ENCODE results near the gene SLC29A1.
"Not testable (repeated sequence)": the region's sequence is repeated elsewhere in the genome, so short reads cannot be mapped to it uniquely, and the experiment has no call there.

The SLC29A1 gene

DNA sequence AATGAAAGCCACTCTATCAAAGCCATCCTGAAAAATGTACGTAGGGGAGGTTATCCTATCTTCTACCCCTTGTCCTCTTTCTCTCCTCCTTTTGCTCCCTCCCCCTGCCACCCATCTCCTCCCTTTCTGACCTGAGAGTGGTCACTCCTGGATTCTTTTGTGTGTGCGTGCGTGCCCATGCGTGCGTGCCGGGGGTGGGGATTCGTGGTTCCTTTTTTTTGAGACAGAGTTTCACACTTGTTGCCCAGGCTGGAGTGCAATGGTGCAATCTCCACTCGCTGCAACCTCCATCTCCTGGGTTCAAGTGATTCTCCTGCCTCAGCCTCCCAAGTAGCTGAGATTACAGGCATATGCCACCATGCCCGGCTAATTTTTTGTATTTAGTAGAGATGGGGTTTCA, 8.0 kb downstream of the SLC29A1 start:
- H3K9me3 ChIP-seq; DNase-seq (ENCODE audit: low spot score in 2 of 2); H3K27me3 ChIP-seq (ENCODE audit: low read depth); H3K4me3 ChIP-seq; H3K4me1 ChIP-seq; in situ Hi-C loops (cut with MboI; ENCODE audit: low sequenced_read_pairs): not testable (repeated sequence)
- peaks cover 75% of the 10 kb centered on the region for H3K36me3 ChIP-seq (replicated peaks)

DNA sequence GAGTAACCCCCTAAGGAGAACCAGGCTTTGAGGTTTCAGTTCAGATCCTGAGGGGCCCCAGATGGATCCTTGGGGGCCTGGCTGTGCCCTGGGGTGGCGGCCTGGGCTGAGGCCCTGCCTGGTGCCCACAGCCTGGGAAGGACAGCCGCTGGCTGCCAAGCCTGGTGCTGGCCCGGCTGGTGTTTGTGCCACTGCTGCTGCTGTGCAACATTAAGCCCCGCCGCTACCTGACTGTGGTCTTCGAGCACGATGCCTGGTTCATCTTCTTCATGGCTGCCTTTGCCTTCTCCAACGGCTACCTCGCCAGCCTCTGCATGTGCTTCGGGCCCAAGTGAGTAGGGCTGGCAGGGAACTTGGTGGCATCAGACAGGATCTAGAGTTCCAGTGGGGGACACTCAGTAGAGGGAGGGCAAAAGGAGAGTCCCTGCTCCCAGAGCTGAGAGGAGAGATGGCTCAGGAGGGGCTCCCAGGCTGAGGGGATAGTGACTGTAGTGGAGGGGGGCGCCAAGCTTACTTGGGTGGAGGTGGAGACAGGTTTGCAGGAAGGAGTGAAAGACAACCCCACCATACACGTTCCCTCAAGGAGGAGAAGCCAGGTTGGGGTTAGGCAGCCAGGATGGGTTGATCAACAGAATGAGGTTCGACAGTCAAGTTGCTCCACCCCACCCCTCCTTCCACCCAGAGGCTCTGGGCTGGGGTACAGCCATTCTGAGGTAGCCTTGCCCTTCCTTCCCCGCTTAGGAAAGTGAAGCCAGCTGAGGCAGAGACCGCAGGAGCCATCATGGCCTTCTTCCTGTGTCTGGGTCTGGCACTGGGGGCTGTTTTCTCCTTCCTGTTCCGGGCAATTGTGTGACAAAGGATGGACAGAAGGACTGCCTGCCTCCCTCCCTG, 9.5 kb downstream of the SLC29A1 start:
- peaks cover 6% of the 10 kb centered on the region for H3K4me1 ChIP-seq
- peaks cover 70% of the 10 kb centered on the region for H3K36me3 ChIP-seq (replicated peaks)
- no peak overlapping the region for H3K4me3 ChIP-seq
- in situ Hi-C loops (cut with MboI; ENCODE audit: low sequenced_read_pairs), result no loop called here
- no peak for DNase-seq (ENCODE audit: low spot score in 2 of 2)
- no peaks in the 10 kb centered on the region for H3K9me3 ChIP-seq
- H3K27me3 ChIP-seq (ENCODE audit: low read depth), result no peaks in the 10 kb centered on the region

GRCh38 chr6:44233567-44234100, 10.2 kb downstream of the SLC29A1 start:
- Histone ChIP-seq H3K4me1 (peaks cover 6% of the 10 kb centered on the region), H3K4me3 (no peak overlapping the region), H3K27me3 (ENCODE audit: low read depth) (no peaks in the 10 kb centered on the region), H3K36me3 (replicated peaks) (peaks cover 64% of the 10 kb centered on the region), H3K9me3 (no peaks in the 10 kb centered on the region)
- no peak for DNase-seq (ENCODE audit: low spot score in 2 of 2)
- in situ Hi-C loops (cut with MboI; ENCODE audit: low sequenced_read_pairs), result no loop called here

DNA sequence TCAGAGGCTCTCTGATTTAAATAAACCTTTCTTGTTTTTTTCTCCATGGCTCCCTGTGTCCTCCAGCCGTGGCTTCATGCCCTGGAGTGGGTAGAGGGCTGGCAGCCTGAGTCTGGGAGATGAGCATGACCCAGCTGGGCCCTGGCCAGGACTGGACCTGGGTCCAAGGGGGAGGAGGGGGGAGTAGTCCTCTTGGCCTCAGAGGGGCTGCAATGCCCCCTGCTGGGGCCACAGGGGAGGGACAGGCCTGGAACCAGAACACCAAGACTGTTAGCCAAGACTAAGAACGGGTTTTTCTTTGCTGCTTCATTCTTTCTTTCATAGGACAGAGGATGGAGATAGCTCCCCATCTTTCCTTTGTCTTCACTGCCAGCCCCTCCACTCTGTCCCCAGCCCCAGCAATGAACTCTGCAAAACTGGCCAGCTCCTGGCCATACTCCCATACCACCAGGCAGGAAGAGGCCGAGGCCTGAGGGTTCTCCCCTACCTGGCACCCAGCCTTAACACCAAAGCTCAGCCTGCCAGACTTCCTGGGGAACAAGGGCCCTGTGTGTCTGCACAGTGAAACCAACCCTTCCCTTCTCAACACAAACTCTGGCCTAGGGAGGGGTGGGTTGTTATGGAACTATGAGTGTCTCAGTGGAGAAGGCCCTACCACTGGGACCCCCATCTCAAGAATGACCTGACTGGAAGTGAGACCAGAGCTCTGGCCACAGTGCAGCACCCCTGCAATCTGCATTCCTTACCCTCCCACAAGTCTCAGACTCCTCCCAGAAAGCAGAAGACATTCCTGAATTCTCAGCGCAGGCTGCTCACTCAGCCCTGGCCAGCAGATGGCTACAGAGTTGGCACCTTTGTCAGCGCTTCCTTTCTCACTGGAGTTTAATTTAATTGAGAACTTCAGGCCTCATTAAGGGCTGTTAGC, 11.0 kb downstream of the SLC29A1 start:
- H3K9me3 ChIP-seq, result no peaks in the 10 kb centered on the region
- in situ Hi-C loops (cut with MboI; ENCODE audit: low sequenced_read_pairs), result loop anchor here (5.0 kb wide), 1 partner anchor 62 kb away; no protein-coding TSS in a partner anchor
- peaks cover 57% of the 10 kb centered on the region for H3K36me3 ChIP-seq (replicated peaks)
- peak in 1 of 2 experiments; percentile 60 for DNase-seq (ENCODE audit: low spot score in 2 of 2)
- H3K4me1 ChIP-seq, result peaks cover 6% of the 10 kb centered on the region
- no peak overlapping the region for H3K4me3 ChIP-seq
- no peaks in the 10 kb centered on the region for H3K27me3 ChIP-seq (ENCODE audit: low read depth)

GRCh38 chr6:44235269-44235668, 11.9 kb downstream of the SLC29A1 start:
- H3K4me3 ChIP-seq, result no peak overlapping the region
- DNase-seq (ENCODE audit: low spot score in 2 of 2), result no peak
- H3K27me3 ChIP-seq (ENCODE audit: low read depth), result no peaks in the 10 kb centered on the region
- H3K36me3 ChIP-seq (replicated peaks), result peaks cover 48% of the 10 kb centered on the region
- in situ Hi-C loops (cut with MboI; ENCODE audit: low sequenced_read_pairs), result loop anchor here (5.0 kb wide), 1 partner anchor 63 kb away; no protein-coding TSS in a partner anchor
- no peaks in the 10 kb centered on the region for H3K9me3 ChIP-seq
- H3K4me1 ChIP-seq, result peaks cover 6% of the 10 kb centered on the region

DNA sequence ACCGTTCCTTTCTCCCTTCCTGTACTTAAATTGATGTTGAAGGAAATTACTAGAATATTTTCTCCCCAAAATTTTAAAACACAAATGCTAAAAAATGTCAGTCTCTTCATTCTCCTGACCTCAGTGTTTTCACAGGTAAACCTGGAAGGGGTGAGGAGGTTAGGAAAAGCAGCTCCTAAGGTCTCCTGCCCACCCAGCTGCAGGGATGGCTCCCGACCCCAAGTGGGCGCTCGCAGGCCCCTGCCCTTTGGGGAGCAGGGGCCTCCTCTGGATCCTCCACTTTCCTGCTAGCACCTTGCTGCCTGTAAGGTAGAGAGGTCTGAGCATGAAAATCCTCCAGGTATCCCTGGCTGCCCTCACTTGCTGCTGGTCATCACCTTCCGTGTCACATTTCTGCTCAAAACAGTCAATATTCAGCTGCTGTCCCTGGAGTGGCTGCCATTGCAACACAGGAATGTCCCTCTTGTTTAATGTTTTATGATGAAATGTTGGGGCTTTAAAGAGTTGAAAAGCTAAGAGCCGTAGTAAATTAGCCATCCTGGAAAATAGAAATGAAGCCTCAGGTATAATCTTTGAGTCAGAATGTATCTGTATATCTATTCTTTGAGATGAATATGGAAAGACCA, 12.6 kb downstream of the SLC29A1 start:
- Histone ChIP-seq H3K36me3 (replicated peaks) (peaks cover 43% of the 10 kb centered on the region), H3K4me3 (no peak overlapping the region), H3K4me1 (peaks cover 6% of the 10 kb centered on the region), H3K9me3 (no peaks in the 10 kb centered on the region), H3K27me3 (ENCODE audit: low read depth) (no peaks in the 10 kb centered on the region)
- DNase-seq (ENCODE audit: low spot score in 2 of 2), result no peak
- in situ Hi-C loops (cut with MboI; ENCODE audit: low sequenced_read_pairs), result loop anchor here (5.0 kb wide), 1 partner anchor 64 kb away; no protein-coding TSS in a partner anchor

DNA sequence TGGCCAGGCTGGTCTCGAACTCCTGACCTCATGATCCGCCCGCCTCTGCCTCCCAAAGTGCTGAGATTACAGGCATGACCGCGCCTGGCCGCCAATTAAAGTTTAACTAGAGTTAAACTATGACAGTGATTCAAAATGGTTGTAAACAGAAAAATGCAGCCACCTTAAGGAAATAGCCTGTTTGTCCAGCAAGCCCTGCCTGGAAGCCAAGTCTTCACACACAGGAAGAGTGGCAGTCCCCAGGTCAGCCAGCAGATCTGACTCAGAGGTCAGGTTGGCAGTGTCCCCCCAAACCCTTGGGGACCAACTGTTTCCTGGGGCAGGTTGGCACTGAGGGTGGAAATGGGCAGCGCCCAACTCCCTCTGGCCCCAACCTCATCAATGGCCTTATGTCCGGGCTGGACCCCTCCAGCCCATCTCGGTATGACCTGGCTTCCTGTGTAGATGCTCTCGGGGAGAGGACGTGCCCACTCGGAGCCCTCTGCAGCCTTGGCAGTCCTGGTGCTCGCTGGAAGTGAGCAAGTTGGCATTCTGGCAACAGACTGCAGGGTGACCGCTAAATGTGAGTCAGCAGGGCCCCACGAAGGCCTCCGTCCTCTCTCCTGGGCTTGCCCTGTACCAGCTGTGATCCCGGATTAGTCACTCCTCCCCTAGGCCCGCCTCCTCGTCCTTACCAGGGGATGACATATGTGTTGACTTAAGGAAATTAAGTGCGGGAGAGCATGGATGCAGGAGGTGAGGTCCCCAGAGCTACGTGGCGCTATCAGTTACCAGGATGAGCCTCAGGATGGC, 13.8 kb downstream of the SLC29A1 start:
- peak overlapping the region; percentile 25 for H3K4me3 ChIP-seq
- peaks cover 6% of the 10 kb centered on the region for H3K4me1 ChIP-seq
- H3K9me3 ChIP-seq, result no peaks in the 10 kb centered on the region
- peaks cover 31% of the 10 kb centered on the region for H3K36me3 ChIP-seq (replicated peaks)
- DNase-seq (ENCODE audit: low spot score in 2 of 2), result peak in 1 of 2 experiments; percentile 78
- in situ Hi-C loops (cut with MboI; ENCODE audit: low sequenced_read_pairs), result loop anchor here (5.0 kb wide), 1 partner anchor 65 kb away; no protein-coding TSS in a partner anchor
- no peaks in the 10 kb centered on the region for H3K27me3 ChIP-seq (ENCODE audit: low read depth)

DNA sequence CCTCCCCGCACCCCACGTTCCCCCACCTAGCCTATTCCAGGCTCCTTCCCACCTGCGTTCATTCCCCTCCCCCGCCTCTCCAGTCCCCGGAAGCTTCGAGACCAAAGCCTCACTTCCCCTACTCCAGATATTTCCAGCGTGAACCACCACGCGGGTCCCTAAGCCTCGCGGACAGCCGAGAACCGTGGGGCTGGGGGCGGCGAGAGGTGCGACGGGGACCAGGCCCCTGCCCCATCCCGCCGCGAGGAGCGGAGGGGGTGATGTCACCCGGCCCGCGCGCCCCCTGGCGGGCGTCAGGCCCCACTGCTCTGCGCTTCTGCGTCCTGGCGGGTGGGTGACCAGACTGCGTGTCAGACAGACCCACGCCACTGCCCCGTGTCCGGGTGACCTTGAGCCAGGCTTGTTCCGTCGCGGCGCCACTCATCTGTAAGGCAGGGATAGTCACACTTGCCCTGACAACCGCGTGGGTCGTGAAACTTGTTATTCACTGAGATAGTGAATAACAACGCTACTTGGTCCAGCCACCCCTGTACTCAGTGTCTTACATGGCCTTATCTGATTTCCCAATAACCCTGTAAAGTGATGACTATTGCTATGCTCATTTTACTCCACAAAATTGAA, 14.5 kb downstream of the SLC29A1 start:
- in situ Hi-C loops (cut with MboI; ENCODE audit: low sequenced_read_pairs), result loop anchor here (5.0 kb wide), 1 partner anchor 66 kb away; no protein-coding TSS in a partner anchor
- peak in 1 of 2 experiments; percentile 82 for DNase-seq (ENCODE audit: low spot score in 2 of 2)
- H3K36me3 ChIP-seq (replicated peaks), result peaks cover 25% of the 10 kb centered on the region
- peak overlapping the region; percentile 25 for H3K4me3 ChIP-seq
- no peaks in the 10 kb centered on the region for H3K27me3 ChIP-seq (ENCODE audit: low read depth)
- no peaks in the 10 kb centered on the region for H3K9me3 ChIP-seq
- H3K4me1 ChIP-seq, result peaks cover 6% of the 10 kb centered on the region

DNA sequence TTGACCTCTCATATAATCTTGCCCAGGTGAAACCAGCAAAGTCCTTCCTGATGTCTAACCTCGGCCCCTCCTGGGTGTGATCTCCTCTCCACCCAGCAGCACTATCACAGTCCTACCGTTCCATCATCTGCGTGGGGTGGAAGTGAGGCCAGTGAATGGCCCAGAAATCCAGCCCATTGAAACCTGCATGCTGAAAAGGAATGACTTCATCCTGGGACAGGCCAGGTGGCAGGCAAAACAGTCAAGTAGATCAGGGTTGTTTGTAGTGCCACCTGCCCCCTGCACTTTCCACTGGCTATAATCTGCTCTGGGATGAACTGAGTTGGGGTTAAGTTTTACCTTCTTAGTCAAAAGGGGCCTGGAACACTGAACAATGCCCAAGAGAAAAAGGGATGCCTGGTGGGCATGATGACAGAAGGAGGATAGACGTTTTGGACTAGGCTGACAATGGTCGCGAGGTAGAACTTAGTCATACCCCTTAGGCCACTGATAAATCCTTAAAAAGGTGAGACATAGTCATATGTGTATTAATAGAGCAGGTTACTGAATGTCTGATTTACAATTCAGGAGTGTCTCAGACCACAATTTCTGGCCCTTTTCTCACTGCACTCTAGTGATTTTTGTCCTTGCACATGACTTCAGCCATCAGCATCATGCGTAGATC, 15.4 kb downstream of the SLC29A1 start:
- no peak overlapping the region for H3K4me3 ChIP-seq
- in situ Hi-C loops (cut with MboI; ENCODE audit: low sequenced_read_pairs), result loop anchor here (5.0 kb wide), 1 partner anchor 67 kb away; no protein-coding TSS in a partner anchor
- DNase-seq (ENCODE audit: low spot score in 2 of 2), result no peak

DNA sequence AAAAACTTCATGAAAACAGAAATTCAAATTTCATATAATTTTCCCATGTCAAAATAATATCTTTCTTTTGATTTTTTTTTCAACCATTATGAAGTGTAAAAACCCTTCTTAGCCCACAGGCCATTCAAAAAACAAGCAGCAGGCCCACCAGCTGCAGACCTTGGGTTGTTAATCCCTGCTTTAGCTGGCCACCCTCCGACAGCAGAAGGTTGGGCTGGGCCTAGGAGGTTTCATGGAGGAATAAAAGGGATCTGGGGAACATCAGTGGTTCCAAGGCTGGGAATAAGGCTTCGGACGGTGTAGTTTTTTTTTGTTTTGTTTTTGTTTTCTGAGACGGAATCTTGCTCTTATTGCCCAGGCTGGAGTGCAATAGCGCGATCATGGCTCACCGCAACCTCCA, 19.9 kb downstream of the SLC29A1 start:
- no peak overlapping the region for H3K4me3 ChIP-seq
- peaks cover 7% of the 10 kb centered on the region for H3K4me1 ChIP-seq
- in situ Hi-C loops (cut with MboI; ENCODE audit: low sequenced_read_pairs), result loop anchor here (10.0 kb wide), 1 partner anchor 469 kb away; the partner anchor contains the start of gene VEGFA
- H3K36me3 ChIP-seq (replicated peaks), result peaks cover 14% of the 10 kb centered on the region
- no peak for DNase-seq (ENCODE audit: low spot score in 2 of 2)
- no peaks in the 10 kb centered on the region for H3K9me3 ChIP-seq
- no peaks in the 10 kb centered on the region for H3K27me3 ChIP-seq (ENCODE audit: low read depth)

More for the DNA sequence above, 15.4 kb downstream of the SLC29A1 start:
- Histone ChIP-seq H3K27me3 (ENCODE audit: low read depth) (no peaks in the 10 kb centered on the region), H3K9me3 (no peaks in the 10 kb centered on the region), H3K36me3 (replicated peaks) (peaks cover 17% of the 10 kb centered on the region), H3K4me1 (peaks cover 6% of the 10 kb centered on the region)

GRCh38 chr6:44245391-44245911, 22.1 kb downstream of the SLC29A1 start:
- H3K4me1 ChIP-seq, result peaks cover 18% of the 10 kb centered on the region
- in situ Hi-C loops (cut with MboI; ENCODE audit: low sequenced_read_pairs), result loop anchor here (10.0 kb wide), 1 partner anchor 471 kb away; the partner anchor contains the start of gene VEGFA
- H3K4me3 ChIP-seq, result peak overlapping the region; percentile 90

More at GRCh38 chr6:44245391-44245911, 22.1 kb downstream of the SLC29A1 start:
- Histone ChIP-seq H3K9me3 (no peaks in the 10 kb centered on the region), H3K36me3 (replicated peaks) (peaks cover 35% of the 10 kb centered on the region), H3K27me3 (ENCODE audit: low read depth) (no peaks in the 10 kb centered on the region)
- no peak for DNase-seq (ENCODE audit: low spot score in 2 of 2)
